BJ (cell line): ENCODE results near the gene CDIPT. TPM values are rescaled to one million over a fixed set of nuclear protein-coding genes. Genes with fewer than 3 reads are reported as not detected.

Source experiments
- CTCF ChIA-PET: fragments of 350-600 bp; formaldehyde crosslinking; extraction: SDS; loops from one replicate; lab custom pipeline; 2021; ENCODE audit warnings: antibody characterized with exemption, inconsistent platforms; lab: Yijun Ruan, JAX
- POLR2A ChIA-PET: fragments of 300-600 bp; sonication (Branson Sonifier 250); formaldehyde crosslinking; extraction: SDS; loops from one replicate; lab custom pipeline; 2021; ENCODE audit warnings: antibody characterized with exemption; lab: Charles Lee
- DNase-seq: peaks from one replicate; pipeline ENCODE4 v3.0.0-alpha.2; 2011; ENCODE audit warnings: low read depth
- H3K27me3 ChIP-seq: 2 replicates; pipeline ENCODE4 v1.6.0; 2011; ENCODE audit warnings: low read length; ENCODE audit not compliant: control insufficient read depth, insufficient read depth
- H3K36me3 ChIP-seq: 2 replicates; pipeline ENCODE4 v1.5.1; 2011; ENCODE audit warnings: low read length; ENCODE audit not compliant: control insufficient read depth, insufficient read depth
- H3K4me3 ChIP-seq: 2 replicates; pipeline ENCODE4 v1.5.1; 2011; ENCODE audit warnings: low read depth, mild to moderate bottlenecking, control low read depth, low read length
- polyA plus RNA-seq: library from polyadenylated mRNA; depleted of rRNA; stranded (reverse); fragments of >200 nt; gene quantifications from 2 replicates; pipeline ENCODE4 v1.2.3, GENCODE V29; 2011
- TF ChIP-seq, protein P1 (sequence below): IDR thresholded peaks from 2 replicates; pipeline ENCODE4 v1.5.1; 2011; ENCODE audit warnings: low read depth, mild to moderate bottlenecking, control low read depth, inconsistent platforms, low read length, moderate library complexity; ENCODE audit not compliant: insufficient read depth

CDIPT gene
- polyA plus RNA-seq, 1 experiment, result 225 TPM

DNA sequence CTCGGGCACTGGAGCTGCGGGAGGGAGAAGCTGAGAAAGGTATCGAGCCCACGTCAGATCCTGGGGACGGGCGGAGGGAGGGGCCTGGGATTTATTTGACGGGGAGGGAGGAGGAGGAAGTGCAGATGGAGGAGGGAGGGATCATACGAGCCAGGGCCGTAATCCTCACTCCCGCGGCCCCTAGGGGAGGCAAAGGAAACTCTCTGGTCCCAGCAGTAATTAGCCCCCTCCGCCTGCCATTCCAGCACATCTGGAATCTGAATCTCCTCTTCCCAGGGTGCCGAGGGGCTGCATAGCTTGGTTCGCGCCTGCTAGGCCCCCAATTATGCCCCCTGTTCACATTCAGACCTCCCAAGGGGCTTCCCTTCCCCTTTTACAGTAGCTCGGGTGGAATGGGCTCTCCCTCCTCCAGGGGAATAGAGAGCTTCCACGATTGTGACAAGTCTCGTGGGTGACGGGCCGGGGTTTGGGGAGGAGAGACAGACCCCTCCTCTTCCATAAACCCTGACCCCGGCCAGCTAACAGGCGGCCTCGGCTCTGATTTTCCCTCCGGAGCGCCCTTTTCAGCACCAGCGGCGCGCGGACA, 36.6 kb upstream of the CDIPT start, which contains the start of gene SEZ6L2:
Gene SEZ6L2 (minus strand): TSS at position 35 of the 586 bp plus-strand sequence. CDS start 531 bp downstream, outside the sequence.
- Histone ChIP-seq H3K4me3 (peak within 1 kb of the TSS; percentile 84), H3K36me3 (no peaks in the 10 kb centered on the region), H3K27me3 (peaks cover 2% of the 10 kb centered on the region)
- TF ChIP-seq, protein P1, sequence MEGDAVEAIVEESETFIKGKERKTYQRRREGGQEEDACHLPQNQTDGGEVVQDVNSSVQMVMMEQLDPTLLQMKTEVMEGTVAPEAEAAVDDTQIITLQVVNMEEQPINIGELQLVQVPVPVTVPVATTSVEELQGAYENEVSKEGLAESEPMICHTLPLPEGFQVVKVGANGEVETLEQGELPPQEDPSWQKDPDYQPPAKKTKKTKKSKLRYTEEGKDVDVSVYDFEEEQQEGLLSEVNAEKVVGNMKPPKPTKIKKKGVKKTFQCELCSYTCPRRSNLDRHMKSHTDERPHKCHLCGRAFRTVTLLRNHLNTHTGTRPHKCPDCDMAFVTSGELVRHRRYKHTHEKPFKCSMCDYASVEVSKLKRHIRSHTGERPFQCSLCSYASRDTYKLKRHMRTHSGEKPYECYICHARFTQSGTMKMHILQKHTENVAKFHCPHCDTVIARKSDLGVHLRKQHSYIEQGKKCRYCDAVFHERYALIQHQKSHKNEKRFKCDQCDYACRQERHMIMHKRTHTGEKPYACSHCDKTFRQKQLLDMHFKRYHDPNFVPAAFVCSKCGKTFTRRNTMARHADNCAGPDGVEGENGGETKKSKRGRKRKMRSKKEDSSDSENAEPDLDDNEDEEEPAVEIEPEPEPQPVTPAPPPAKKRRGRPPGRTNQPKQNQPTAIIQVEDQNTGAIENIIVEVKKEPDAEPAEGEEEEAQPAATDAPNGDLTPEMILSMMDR, result peak; percentile 50
- DNase-seq, result peak; percentile 59
- ChIA-PET POLR2A (interaction anchor here (0.6 kb wide), 1 partner anchor 74 kb away, joined by 3 read pairs; the partner anchor contains the start of gene TAOK2), CTCF (interaction anchor here (1.2 to 2.0 kb wide), 5 partner anchors 9 to 121 kb away, joined by 4 to 9 read pairs (median 5); no protein-coding TSS in a partner anchor)

DNA sequence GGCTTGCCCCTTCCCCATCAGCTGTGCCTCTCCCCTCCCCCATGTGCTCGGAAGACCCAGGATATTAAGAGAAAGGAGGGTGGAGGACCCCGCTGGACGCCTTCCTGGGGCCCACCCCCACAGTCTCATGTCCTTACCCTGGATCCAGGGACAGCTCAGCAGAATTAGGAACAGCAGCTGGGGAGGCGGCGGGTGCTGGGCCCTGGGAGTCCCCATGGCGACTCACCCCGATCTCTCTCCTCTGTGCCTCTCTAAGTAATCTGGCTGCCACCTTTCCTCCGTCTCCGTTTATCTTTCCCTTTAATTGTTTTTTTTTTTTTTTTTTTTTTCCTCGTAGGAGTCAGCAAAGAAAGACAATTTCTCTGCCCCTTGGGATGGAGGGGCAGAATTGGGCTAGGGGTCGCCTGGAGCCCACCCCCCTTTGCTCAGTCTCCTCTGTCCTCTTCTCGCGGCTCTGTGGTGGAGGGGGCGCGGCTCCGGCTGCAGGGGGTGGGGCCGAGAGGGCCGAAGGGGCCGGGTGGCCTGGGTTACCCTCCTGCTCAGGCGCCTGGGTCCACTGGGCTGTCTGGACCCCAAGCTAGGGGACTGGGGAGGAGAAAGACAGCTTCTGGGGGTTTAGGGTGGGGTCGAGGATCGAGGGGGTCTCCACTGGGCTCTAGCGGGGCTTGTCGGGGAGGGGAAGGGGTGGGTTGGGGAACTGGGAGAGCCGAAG, 35.9 kb upstream of the CDIPT start:
- no peaks in the 10 kb centered on the region for H3K36me3 ChIP-seq
- DNase-seq, result no peak
- POLR2A ChIA-PET, result no interaction called here
- peak overlapping the region; percentile 84 for H3K4me3 ChIP-seq
- TF ChIP-seq, protein P1, result no peak
- CTCF ChIA-PET, result interaction anchor here (1.2 to 2.0 kb wide), 5 partner anchors 10 to 122 kb away, joined by 3 to 9 read pairs (median 5); no protein-coding TSS in a partner anchor
- peaks cover 2% of the 10 kb centered on the region for H3K27me3 ChIP-seq

DNA sequence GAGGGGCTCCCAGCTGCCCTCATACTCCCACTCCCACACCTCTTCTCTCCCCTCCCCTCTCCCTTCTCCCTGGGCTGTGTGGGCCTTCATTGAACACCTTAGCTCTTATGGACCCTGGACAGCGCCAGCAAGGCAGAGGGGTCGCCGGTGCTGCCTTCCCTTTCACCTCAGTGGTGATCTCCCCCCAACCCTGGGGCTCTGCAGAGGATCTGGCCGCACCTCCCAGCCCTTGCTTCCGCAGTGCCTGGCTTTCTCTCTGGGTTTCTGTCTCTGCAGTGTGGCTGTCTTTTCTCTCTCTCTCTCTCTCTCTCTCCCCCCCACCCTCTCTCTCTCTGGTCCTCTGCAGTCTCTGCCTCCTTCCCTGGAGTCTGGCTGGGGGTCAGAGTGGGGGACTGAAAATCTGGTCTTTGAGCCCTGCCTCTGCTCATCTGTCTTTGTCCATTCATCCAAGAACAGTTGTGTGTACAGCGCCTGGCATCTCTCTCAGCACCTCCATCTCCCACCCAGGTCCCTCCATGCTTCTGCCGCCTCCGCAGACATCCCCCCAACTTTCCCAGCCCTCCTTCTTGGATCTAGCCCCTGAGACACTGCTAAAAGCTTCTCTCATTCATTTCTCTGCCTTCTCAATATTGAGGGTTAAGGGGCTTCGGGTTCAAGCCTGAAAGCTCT, 35.2 kb upstream of the CDIPT start:
- Histone ChIP-seq H3K36me3 (no peaks in the 10 kb centered on the region), H3K27me3 (peaks cover 2% of the 10 kb centered on the region), H3K4me3 (peak overlapping the region; percentile 84)
- ChIA-PET POLR2A (no interaction called here), CTCF (interaction anchor here (1.3 to 2.0 kb wide), 2 partner anchors 10 to 50 kb away, joined by 3 to 7 read pairs; no protein-coding TSS in a partner anchor)
- DNase-seq, result no peak
- TF ChIP-seq, protein P1, result no peak

DNA sequence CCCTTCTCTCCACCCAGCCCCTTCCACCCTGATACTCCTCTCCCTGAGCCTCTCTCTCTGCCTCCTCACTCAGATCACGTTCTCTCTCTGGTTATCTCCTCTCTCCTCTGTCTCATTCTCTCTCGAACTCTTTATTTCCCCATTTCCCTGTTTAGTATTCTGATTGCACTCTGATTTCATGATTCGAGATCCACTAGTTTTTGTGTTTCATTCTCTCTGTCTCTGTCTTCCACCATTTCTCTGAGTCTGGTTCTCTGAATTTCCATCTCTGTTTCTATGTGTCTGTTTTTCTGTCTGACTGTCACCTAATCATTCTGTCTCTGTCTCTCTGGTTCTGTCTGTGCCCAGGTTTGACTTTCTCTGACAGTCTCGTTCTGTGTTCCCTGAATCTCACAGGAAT, 34.3 kb upstream of the CDIPT start:
- H3K4me3 ChIP-seq, result no peak overlapping the region
- H3K36me3 ChIP-seq, result no peaks in the 10 kb centered on the region
- peaks cover 2% of the 10 kb centered on the region for H3K27me3 ChIP-seq
- ChIA-PET CTCF (no interaction called here), POLR2A (no interaction called here)
- TF ChIP-seq, protein P1, result no peak
- no peak for DNase-seq

DNA sequence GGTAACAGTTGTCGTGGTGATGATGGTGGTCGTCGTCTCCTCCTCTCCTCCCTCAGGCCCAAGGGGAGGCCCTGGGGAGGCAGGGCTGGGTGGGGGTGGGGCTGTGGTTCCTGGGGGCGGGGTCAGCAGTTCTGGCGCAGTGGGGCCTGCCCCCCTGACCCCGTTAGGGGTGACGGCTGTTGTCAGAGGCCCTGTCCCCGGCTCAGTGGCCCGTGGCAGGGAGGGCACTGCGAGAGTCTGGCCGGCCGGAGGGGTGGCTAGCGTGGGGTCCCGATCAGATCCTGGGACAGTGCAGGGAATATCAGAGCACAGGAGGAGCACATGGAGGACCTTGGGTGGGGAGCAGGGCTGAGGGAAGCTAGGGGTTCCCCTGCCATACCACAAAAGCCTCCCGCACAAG, 33.8 kb upstream of the CDIPT start:
- POLR2A ChIA-PET, result no interaction called here
- CTCF ChIA-PET, result no interaction called here
- TF ChIP-seq, protein P1, result no peak
- no peak for DNase-seq
- no peak overlapping the region for H3K4me3 ChIP-seq
- H3K27me3 ChIP-seq, result peaks cover 2% of the 10 kb centered on the region
- H3K36me3 ChIP-seq, result no peaks in the 10 kb centered on the region
